ENCODE measurements around the gene B4GAT1. TPM values are rescaled to one million over a fixed set of nuclear protein-coding genes. Genes with fewer than 3 reads are reported as not detected.
A peak's percentile ranks its signal among the peaks of the same experiment; 100 is the strongest.

B4GAT1 gene
- polyA plus RNA-seq, 1 donor from 2014 or later = 6.1 TPM

- H3K27me3 Mint-ChIP-seq = peaks cover 5% of the 10 kb centered on the region
- H3K4me3 Mint-ChIP-seq = peak overlapping the region in 3 of 4 donors; percentile 74 to 93 (median 80)
- H3K9me3 Mint-ChIP-seq = no peaks in the 10 kb centered on the region
- no peak overlapping the region for H3K27ac Mint-ChIP-seq
- no peaks in the 10 kb centered on the region for H3K36me3 Mint-ChIP-seq
- H3K4me1 Mint-ChIP-seq = peaks cover 6 to 15% (median 11%) of the 10 kb centered on the region in 3 donors
Measured at GRCh38 chr11:66335531-66336233, 11.7 kb downstream of the B4GAT1 start.

GRCh38 chr11:66334605-66335442, 12.6 kb downstream of the B4GAT1 start:
- Mint-ChIP-seq H3K4me3 (peak overlapping the region in 1 of 4 donors; percentile 63), H3K36me3 (no peaks in the 10 kb centered on the region), H3K27me3 (peaks cover 5% of the 10 kb centered on the region), H3K9me3 (no peaks in the 10 kb centered on the region), H3K4me1 (peaks cover 6 to 16% (median 11%) of the 10 kb centered on the region in 3 donors), H3K27ac (peak overlapping the region in 1 of 3 donors; percentile 46)

GRCh38 chr11:66333896-66334604, 13.4 kb downstream of the B4GAT1 start:
- H3K36me3 Mint-ChIP-seq = no peaks in the 10 kb centered on the region
- no peak overlapping the region for H3K27ac Mint-ChIP-seq
- peaks cover 6 to 16% (median 11%) of the 10 kb centered on the region in 3 donors for H3K4me1 Mint-ChIP-seq
- H3K4me3 Mint-ChIP-seq = no peak overlapping the region
- peaks cover 5% of the 10 kb centered on the region for H3K27me3 Mint-ChIP-seq
- H3K9me3 Mint-ChIP-seq = no peaks in the 10 kb centered on the region

GRCh38 chr11:66333220-66333877, 14.1 kb downstream of the B4GAT1 start:
- H3K4me1 Mint-ChIP-seq = peaks cover 6 to 19% (median 13%) of the 10 kb centered on the region in 3 donors
- H3K36me3 Mint-ChIP-seq = no peaks in the 10 kb centered on the region
- no peaks in the 10 kb centered on the region for H3K9me3 Mint-ChIP-seq
- H3K27me3 Mint-ChIP-seq = peaks cover 5% of the 10 kb centered on the region
- H3K4me3 Mint-ChIP-seq = no peak overlapping the region
- H3K27ac Mint-ChIP-seq = no peak overlapping the region

- Mint-ChIP-seq H3K4me3 (peak overlapping the region in 1 of 4 donors; percentile 50), H3K4me1 (peaks cover 6 to 21% (median 16%) of the 10 kb centered on the region in 3 donors), H3K36me3 (no peaks in the 10 kb centered on the region), H3K27me3 (peaks cover 5% of the 10 kb centered on the region), H3K9me3 (no peaks in the 10 kb centered on the region), H3K27ac (no peak overlapping the region)
Measured at GRCh38 chr11:66332371-66333219, 14.8 kb downstream of the B4GAT1 start.

- Mint-ChIP-seq H3K9me3 (no peaks in the 10 kb centered on the region), H3K36me3 (no peaks in the 10 kb centered on the region), H3K27me3 (peaks cover 5% of the 10 kb centered on the region), H3K27ac (no peak overlapping the region), H3K4me1 (peaks cover 4 to 21% (median 16%) of the 10 kb centered on the region in 3 donors), H3K4me3 (no peak overlapping the region)
Measured at GRCh38 chr11:66331542-66332370, 15.7 kb downstream of the B4GAT1 start.

GRCh38 chr11:66330931-66331330, 16.5 kb downstream of the B4GAT1 start:
- no peaks in the 10 kb centered on the region for H3K36me3 Mint-ChIP-seq
- peaks cover 4% of the 10 kb centered on the region for H3K27me3 Mint-ChIP-seq
- no peak overlapping the region for H3K4me3 Mint-ChIP-seq
- no peaks in the 10 kb centered on the region for H3K9me3 Mint-ChIP-seq
- peaks cover 0 to 13% (median 12%) of the 10 kb centered on the region in 3 donors for H3K4me1 Mint-ChIP-seq
- H3K27ac Mint-ChIP-seq = no peak overlapping the region

GRCh38 chr11:66329165-66329673, 18.2 kb downstream of the B4GAT1 start:
- H3K9me3 Mint-ChIP-seq = no peaks in the 10 kb centered on the region
- H3K4me1 Mint-ChIP-seq = peaks cover 0 to 9% (median 9%) of the 10 kb centered on the region in 3 donors
- H3K4me3 Mint-ChIP-seq = no peak overlapping the region
- H3K27ac Mint-ChIP-seq = no peak overlapping the region
- no peaks in the 10 kb centered on the region for H3K36me3 Mint-ChIP-seq
- no peaks in the 10 kb centered on the region for H3K27me3 Mint-ChIP-seq

GRCh38 chr11:66328302-66329144, 18.9 kb downstream of the B4GAT1 start:
- peaks cover 0 to 9% (median 9%) of the 10 kb centered on the region in 3 donors for H3K4me1 Mint-ChIP-seq
- no peaks in the 10 kb centered on the region for H3K27me3 Mint-ChIP-seq
- no peaks in the 10 kb centered on the region for H3K9me3 Mint-ChIP-seq
- peak overlapping the region in 3 of 4 donors; percentile 18 to 86 (median 72) for H3K4me3 Mint-ChIP-seq
- no peaks in the 10 kb centered on the region for H3K36me3 Mint-ChIP-seq
- H3K27ac Mint-ChIP-seq = peak overlapping the region in 1 of 3 donors; percentile 16

- Mint-ChIP-seq H3K27me3 (no peaks in the 10 kb centered on the region), H3K4me3 (peak overlapping the region in 1 of 4 donors; percentile 18), H3K36me3 (no peaks in the 10 kb centered on the region), H3K27ac (no peak overlapping the region), H3K4me1 (peaks cover 0 to 9% (median 9%) of the 10 kb centered on the region in 3 donors), H3K9me3 (no peaks in the 10 kb centered on the region)
Measured at GRCh38 chr11:66328031-66328301, 19.5 kb downstream of the B4GAT1 start.

GRCh38 chr11:66327171-66328030, 20.0 kb downstream of the B4GAT1 start:
- peaks cover 0 to 9% (median 9%) of the 10 kb centered on the region in 3 donors for H3K4me1 Mint-ChIP-seq
- H3K4me3 Mint-ChIP-seq = no peak overlapping the region
- H3K9me3 Mint-ChIP-seq = no peaks in the 10 kb centered on the region
- no peak overlapping the region for H3K27ac Mint-ChIP-seq
- no peaks in the 10 kb centered on the region for H3K27me3 Mint-ChIP-seq
- H3K36me3 Mint-ChIP-seq = no peaks in the 10 kb centered on the region

Data from IgD-negative memory B cell (primary cell).